HG03521 (cell line): ENCODE results near the gene CEP295NL.
"Not testable (repeated sequence)": the region's sequence is repeated elsewhere in the genome, so short reads cannot be mapped to it uniquely, and the experiment has no call there.

Experiments
- ATAC-seq: cut with Tn5 transposase; IDR thresholded peaks from one replicate; pipeline ENCODE4 v1.9.1; 2021; ENCODE audit warnings: mild to moderate bottlenecking, moderate library complexity; ENCODE audit not compliant: unreplicated experiment

Gene CEP295NL

GRCh38 chr17:78903101-78903779 lies at the start of gene CEP295NL:
Gene CEP295NL (minus strand): TSS chr17:78903201. CDS start chr17:78901828, 1,373 bp downstream.
- ATAC-seq = no peak

- no peak for ATAC-seq
Observed at GRCh38 chr17:78952706-78953105, 49.7 kb upstream of the CEP295NL start.

GRCh38 chr17:78951967-78952551 lies 49.1 kb upstream of the CEP295NL start:
- no peak for ATAC-seq

GRCh38 chr17:78950870-78951269 lies 47.9 kb upstream of the CEP295NL start:
- ATAC-seq = no peak

GRCh38 chr17:78947235-78948149 lies 44.5 kb upstream of the CEP295NL start:
- ATAC-seq = no peak

- no peak for ATAC-seq
Observed at GRCh38 chr17:78946631-78947030, 43.6 kb upstream of the CEP295NL start.

GRCh38 chr17:78946131-78946530 lies 43.1 kb upstream of the CEP295NL start:
- ATAC-seq = no peak

GRCh38 chr17:78945455-78945854 lies 42.5 kb upstream of the CEP295NL start:
- ATAC-seq = not testable (repeated sequence)

- no peak for ATAC-seq
Observed at GRCh38 chr17:78944956-78945355, 42.0 kb upstream of the CEP295NL start.

- no peak for ATAC-seq
Observed at GRCh38 chr17:78944026-78944425, 41.0 kb upstream of the CEP295NL start.

GRCh38 chr17:78940708-78941107 lies 37.7 kb upstream of the CEP295NL start:
- no peak for ATAC-seq

- no peak for ATAC-seq
Observed at GRCh38 chr17:78940258-78940657, 37.3 kb upstream of the CEP295NL start.

GRCh38 chr17:78939615-78940014 lies 36.6 kb upstream of the CEP295NL start:
- no peak for ATAC-seq

- no peak for ATAC-seq
Observed at GRCh38 chr17:78937561-78937960, 34.6 kb upstream of the CEP295NL start.

GRCh38 chr17:78935419-78936323 lies 32.7 kb upstream of the CEP295NL start:
- no peak for ATAC-seq

GRCh38 chr17:78934681-78935418 lies 31.8 kb upstream of the CEP295NL start:
- ATAC-seq = no peak

- no peak for ATAC-seq
Observed at GRCh38 chr17:78933959-78934568, 31.1 kb upstream of the CEP295NL start.

GRCh38 chr17:78933025-78933958 lies 30.3 kb upstream of the CEP295NL start:
- ATAC-seq = no peak
